HG03460 (cell line): Measurements from ENCODE around the gene TBRG1.
A peak's percentile ranks its signal among the peaks of the same experiment; 100 is the strongest.

Experiments used
- ATAC-seq: cut with Tn5 transposase; IDR thresholded peaks from one replicate; pipeline ENCODE4 v1.9.1; 2021; ENCODE audit not compliant: unreplicated experiment

The TBRG1 gene

DNA sequence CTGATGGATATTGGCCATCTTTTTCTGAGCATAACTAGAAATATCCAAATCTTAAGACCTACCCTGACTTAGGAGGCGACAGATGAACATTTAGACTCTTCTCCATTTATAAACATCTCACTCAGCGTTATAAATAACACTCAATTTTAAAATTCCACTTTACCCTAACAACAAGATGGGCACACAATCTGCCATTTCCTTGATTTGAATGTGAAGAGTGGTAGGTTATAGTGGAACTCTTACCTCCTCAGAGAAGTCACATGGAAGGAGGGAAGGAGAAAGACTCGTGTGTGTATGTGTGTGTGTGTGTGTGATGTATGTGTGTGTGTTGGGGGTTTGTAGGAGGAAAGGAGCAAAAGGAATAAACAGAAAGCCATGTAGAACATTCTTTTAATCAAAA lies 35.8 kb downstream of the TBRG1 start:
- ATAC-seq, result no peak

DNA sequence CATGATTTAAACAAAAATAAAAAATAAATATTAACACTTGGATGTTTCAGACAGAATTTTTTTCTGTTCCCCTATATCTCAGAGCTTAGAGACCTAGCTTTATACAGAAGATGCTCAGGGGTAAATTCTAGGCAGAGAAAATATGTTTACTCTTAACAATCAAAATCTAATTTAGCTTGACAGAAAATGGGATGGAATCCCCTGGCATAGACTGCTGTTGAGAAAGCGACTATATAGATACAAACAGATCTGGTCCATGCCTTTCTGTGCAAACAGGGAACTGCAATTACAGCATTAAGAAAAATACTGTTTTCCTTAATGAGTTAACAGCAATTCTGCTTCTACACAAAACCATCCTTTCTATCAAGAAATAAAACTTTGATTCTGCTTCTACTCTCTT lies 36.3 kb downstream of the TBRG1 start:
- ATAC-seq, result no peak

DNA sequence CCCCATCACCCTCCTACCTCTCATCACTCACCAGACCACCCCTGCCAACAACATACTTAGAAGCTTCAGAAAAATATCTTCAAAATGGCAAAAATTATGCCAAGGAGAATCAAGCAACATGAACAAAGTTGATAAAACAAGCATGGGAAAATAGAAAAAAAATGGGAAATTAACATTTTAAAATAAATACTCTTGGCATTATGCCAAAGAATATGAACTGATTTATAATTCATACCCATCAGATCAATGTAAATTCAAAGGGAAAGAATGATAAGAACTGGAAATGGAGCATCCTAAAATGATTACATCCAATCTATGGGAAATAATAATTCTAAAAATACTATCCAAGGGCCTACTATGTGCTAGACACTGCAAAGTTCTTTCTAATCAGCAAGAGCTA lies 38.9 kb downstream of the TBRG1 start:
- ATAC-seq, result no peak

DNA sequence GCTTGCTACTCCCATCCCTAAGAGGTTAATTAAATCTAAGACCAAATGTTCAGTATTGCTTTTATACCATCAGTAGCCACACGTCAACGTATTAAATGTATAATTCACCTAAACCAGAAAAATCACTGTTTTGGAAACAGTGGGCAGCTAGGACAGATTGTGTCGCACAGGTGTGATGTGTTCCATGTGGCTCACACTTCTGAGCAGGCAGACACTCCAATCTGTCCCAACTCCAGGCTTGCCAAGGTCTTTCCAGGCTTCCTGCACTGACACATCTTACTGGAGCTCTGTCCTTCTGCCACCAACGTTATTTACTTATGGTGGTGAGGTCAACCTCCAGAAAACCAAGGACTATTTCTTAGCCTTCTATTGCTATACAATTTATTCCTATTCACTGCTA lies 39.4 kb downstream of the TBRG1 start:
- no peak for ATAC-seq

DNA sequence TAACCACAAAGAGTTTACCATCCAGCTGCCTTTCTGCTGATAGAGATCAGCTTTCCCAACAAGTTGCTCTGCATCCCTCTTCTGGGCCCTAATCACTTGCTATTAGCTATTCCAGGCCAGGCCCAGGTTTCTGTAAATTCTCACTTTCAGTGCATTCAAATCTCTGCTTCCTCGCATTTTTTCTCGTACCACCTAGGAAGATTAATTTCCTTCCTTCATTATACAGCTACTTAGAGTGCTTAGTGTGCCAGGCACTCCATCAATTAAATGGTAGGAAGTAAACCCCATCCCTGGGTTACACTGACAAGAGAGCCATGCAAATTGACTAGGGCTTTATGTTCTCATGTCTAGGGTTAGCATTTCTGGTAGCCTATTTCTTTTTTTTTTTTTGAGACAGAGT lies 41.2 kb downstream of the TBRG1 start:
- ATAC-seq, result no peak

DNA sequence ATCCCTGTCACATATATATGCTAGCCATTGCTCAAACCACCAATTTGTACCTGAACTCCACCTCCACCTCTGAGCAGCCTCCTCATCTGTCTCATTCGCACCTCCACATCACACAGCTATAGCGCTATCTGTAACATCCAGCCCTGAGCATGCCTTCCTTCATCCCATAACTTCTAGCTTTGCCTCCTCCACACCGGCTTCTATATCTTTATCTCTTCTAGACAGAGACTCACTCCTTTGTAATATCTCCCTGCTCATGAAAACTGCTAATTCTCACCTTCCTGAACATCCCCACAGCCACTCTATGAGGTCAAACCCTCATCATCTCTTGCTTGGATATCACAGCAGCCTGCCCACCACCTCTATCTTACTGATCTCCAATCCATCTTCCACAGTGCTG lies 44.9 kb downstream of the TBRG1 start:
- ATAC-seq, result no peak

DNA sequence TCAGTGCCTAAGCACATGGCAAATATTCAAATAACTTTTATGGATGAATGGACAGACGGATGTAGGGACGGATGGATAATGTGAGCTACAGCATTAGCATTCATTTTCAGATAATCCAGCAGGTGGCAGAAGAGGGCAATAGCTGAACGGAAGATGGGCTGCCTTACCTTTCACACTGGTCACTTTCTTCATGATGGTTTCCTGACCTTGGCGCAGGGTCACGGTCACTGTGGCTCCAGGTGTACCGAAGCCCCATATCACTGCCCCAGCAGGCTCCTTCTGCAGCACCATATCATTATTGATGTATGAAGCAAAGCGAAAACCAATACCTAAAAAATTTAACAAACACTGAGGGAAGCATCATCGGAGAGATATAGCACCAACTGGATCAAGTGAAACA lies 46.5 kb downstream of the TBRG1 start:
- no peak for ATAC-seq

DNA sequence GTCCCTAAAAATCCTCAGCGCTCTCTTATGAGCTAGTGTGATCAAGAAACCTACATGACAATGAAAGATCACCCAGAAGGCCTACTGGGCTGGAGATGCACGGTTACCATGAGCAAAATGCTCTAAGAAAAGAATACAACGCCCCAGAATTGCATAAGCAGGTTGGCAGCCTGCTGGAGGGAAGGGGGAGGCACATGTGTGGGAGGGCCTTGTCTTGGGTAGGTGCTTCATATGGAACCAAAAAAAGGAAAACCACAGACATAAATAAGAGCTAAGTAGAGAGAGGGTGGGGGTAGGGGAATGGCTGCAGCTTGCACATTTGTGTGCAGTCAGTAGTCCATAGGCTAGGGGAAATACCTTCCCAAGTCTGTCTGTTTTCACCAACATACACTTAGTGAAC lies 48.1 kb downstream of the TBRG1 start:
- no peak for ATAC-seq

DNA sequence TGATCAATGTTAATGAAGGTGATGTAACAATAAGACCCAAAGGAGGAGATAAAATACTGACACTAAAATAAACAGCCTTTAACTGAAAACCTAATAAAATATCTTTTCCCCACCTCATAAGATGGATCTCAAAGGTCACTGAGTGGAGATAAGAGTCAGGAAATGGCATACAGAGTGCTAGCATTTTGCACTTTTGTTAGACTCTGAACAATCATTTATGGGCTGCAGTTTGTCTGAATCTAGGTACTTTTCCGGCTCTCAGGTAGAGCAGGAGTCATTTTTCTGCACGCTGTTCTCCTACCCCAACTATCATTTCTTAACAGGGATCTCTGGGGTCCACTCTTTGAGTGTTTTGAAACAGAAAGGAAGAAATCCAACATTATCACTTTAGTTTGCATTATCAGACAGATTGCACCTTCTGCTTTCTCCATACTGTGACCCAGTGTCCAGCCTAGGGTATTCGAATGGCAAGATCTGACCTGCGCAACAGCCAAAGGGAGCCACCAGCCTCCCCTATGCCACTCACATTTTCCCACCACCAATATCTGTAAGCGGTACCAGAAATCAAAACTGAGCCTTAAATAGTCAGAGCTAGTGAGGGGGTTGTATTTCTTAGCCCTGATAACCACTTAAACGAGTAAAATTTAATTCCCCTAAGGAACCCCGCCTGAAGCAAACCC lies 50.0 kb downstream of the TBRG1 start:
- peak; percentile 5 for ATAC-seq

DNA sequence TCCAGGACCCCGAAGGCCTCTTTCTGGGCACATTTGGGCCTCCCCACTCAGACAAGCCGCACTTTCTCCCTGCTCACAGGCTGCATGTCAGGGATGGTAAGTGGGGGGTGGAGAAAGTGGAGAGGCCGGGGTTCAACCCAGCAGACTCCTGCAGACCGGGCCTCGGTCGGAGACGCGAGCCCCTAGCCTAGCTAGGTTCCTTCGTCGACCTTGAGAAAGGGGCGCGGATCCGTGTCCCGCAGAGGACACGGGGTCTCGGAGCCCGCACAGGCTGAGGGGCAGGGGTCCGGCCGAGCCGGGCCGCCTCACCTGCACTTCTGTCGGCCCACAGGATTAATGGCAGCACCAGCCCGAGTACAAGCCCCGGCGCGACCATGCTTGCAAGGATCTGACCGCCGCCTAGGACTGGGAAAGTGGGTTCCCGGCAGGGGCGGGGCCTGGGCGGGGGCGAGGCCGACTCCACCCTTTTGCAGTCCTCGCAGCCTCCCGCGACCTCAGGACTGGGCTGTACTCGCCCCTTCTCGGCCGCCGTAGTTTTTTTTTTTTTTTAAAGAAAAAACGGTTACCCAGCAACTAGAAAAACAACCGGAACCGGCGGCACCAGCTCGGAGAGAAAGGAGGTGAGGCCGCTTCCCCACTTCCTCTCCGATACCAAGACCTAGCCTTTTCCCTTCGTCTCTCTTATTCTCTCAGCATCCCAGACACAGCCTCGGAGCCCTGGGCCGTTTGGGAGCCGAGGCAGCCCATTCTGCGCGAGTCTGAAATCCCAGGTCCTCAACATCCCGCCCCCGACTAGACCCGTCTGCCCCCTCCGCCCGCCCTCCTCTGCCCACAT lies 50.9 kb downstream of the TBRG1 start, which contains the start of the genes SIAE and SPA17:
TSS of gene SIAE (minus strand) at position 407 of the 835 bp plus-strand sequence. CDS start at position 376, 31 bp downstream.
TSS of gene SPA17 (plus strand) at position 572 of the 835 bp plus-strand sequence. CDS start 1,361 bp downstream, outside the sequence.
- ATAC-seq, result peak; percentile 87

DNA sequence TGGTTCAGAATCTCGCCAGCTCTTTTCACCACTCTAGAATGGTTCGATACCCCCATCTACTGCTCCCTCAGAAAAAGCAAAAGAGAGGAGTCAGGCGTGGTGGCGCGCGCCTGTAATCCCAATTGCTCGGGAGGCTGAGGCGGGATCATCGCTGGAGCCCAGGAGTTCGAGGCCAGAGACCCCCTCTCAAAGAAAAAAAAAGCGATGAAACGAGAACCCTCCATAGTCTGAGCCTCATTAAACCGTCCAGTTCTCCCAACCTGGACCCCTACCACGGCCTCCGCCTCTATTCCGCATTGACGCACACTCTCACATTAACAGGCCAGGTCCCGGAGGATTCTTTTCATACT lies 51.5 kb downstream of the TBRG1 start:
- ATAC-seq, result no peak

DNA sequence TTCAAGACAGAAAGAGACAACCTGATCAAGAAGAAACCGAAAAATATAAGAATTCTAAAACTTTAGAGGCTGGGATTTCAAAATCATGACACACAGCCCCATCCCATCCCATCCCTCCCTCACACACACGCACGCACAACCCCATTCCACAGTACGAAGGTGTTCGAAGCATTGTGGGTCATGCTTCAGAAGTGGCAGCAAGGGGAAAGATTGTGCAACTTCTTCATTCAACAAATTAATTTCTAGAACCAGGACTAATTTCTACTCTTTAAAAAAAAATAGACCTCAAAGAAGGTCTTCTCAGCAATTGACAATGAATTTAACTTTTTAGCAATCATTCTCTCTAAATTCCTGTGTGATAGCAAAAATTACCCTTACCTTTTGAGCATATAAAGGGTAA lies 51.9 kb downstream of the TBRG1 start:
- ATAC-seq, result no peak

DNA sequence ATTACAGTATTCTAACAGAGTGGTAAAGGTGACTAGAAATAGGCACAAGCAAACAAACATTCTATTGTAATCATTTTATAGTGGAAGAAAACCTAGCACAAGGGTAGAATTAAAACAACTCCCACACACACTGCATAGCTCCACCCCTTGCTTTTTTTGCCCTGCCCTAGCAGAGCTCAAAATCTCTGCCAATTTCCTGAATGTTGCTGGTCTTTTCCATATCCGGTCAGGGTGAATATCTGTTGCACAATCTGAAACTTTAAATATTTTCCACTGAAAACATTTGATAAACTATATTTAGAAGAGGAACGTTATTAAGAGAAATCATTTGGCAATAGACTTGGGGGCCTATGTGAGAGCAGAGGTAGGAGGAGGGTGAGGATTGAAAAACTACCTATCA lies 53.7 kb downstream of the TBRG1 start:
- ATAC-seq, result no peak

DNA sequence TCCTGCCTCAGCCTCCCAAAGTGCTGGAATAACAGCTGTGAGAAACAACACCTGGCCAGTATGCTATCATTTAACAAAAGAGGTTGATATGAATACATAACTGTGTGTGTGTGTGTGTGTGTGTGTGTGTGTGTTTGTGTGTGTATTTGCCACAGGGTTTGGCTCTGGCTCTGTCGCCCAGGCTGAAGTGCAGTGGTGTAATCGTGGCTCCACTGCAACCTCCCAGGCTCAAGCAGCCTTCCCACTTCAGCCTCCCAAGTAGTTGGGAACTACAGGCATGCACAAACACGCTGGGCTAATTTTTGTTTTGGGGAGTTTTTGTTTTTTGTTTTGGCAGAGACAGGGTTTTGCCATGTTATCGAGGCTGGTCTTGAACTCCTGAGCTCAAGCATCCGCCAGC lies 55.8 kb downstream of the TBRG1 start:
- ATAC-seq, result no peak

DNA sequence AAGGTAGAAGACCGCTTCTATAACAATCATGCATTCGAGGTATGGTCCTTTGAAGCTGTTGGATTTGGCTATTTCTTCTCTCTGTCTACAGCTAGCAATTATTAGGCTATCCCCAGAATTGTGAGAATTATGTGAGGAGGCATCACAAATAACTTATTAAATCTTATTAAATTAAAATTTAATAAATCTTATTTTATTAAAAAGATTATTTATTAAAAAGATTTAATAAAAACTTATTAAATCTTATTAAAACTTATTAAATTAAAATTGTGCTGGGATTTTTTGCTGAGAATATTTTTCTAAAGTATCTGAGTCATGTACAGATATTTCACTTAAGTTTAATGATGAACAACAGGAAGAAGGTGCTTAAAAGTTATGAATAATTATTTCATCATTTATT lies 58.8 kb downstream of the TBRG1 start:
- ATAC-seq, result no peak

DNA sequence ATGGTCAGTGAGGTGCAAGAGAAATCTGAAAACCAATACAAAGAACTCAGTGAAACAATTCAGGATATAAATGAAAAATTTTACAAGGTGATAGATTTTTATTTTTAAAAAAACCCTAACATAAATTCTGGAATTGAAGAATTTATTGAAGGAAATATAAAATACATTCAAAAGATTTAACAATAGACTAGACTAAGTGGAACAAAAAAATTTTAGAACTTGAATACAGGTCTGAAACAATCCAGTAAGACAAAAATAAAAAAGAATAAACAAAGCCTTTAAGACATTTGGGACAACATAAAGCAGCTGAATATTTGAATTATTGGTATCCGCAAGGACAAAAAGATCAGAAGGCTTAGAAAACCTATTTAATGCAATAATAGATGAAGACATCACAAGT lies 59.8 kb downstream of the TBRG1 start:
- no peak for ATAC-seq
